GM13977 (cell line): ENCODE data around the gene DGKB.

Experiments
- DNase-seq: peaks from one replicate; pipeline ENCODE4 v3.0.0; 2012; ENCODE audit warnings: low spot score
- in situ Hi-C: fragments of 300-500 bp; cut with MboI; formaldehyde crosslinking; loops from one replicate; pipeline ENCODE4 v1.12.0; 2022; ENCODE audit warnings: low sequenced_read_pairs, low pct_unique_long_range_greater_than_20kb, mixed read lengths, inconsistent platforms; ENCODE audit not compliant: unreplicated experiment
- TF ChIP-seq, protein P1 (sequence below): IDR thresholded peaks from 2 replicates; pipeline ENCODE4 v1.5.1; 2012; ENCODE audit warnings: mild to moderate bottlenecking, control low read depth; ENCODE audit not compliant: insufficient read depth; ENCODE audit errors: extremely low read depth, missing control alignments

The DGKB gene

DNA sequence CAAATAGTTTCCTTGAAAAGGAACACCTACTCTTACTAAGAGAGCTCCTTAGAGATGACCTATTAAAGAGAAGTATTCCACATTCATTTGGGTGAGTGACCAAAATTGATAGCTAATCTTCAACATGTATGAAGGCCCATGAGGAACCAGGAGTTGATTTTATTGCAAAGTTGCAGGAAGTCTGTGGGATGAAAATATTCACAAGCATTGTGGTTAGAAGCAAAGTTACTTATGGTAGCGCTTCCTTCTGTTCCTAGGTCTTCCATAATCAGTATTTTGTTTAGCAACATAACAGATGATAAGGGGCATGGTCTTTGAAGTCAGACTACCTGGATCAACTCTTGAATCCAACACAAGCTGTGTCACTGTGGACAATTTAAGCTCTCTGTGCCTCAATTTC is 164.5 kb downstream of the DGKB start:
- TF ChIP-seq, protein P1, sequence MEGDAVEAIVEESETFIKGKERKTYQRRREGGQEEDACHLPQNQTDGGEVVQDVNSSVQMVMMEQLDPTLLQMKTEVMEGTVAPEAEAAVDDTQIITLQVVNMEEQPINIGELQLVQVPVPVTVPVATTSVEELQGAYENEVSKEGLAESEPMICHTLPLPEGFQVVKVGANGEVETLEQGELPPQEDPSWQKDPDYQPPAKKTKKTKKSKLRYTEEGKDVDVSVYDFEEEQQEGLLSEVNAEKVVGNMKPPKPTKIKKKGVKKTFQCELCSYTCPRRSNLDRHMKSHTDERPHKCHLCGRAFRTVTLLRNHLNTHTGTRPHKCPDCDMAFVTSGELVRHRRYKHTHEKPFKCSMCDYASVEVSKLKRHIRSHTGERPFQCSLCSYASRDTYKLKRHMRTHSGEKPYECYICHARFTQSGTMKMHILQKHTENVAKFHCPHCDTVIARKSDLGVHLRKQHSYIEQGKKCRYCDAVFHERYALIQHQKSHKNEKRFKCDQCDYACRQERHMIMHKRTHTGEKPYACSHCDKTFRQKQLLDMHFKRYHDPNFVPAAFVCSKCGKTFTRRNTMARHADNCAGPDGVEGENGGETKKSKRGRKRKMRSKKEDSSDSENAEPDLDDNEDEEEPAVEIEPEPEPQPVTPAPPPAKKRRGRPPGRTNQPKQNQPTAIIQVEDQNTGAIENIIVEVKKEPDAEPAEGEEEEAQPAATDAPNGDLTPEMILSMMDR = no peak
- no peak for DNase-seq
- in situ Hi-C loops = no loop called here

DNA sequence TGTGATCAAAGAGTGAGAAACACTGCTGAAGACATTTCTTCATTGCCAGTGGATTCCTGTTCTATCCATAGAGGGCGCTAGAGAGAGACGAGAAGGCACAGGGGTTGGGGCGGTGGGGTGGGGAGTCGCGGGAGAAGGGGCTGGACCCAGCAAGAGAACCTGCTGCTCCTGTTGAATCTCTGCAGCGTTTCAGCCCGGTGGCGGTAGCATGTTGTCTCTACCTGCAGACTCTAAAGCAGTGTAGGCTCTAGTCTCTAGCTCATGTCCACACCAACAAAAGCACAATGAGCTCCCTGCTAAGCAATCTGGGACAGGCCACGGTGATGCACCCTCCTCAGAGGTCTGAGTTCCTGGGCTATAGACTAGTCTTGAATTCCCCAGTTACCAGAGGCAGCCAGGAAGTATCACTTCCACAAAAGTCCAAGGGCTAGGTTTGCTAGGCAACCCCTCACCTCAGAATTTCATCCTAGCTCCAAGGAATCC is 167.7 kb downstream of the DGKB start:
- TF ChIP-seq, protein P1 = no peak
- DNase-seq = no peak
- in situ Hi-C loops = no loop called here

DNA sequence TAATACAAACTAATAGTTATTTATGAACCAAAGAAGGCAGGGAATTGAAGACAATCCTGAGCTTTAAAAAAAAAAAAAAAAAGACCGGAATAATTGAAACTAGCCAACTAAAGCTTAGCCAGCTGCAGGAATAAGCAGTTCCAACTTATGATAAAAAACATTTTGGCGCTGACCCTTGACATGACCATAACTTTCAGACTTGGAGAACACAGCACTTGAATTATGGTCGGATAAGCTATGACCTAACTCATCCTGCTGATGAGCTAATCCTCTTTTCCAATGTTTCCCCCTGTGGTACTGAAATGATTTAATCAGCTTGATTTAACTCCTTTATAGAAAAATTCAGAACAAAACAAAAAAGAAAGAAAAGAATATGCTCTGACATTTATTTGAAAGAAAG is 181.8 kb downstream of the DGKB start:
- in situ Hi-C loops = loop anchor here (25.0 kb wide), 1 partner anchor 292 kb away; no protein-coding TSS in a partner anchor
- TF ChIP-seq, protein P1 = no peak
- DNase-seq = no peak

DNA sequence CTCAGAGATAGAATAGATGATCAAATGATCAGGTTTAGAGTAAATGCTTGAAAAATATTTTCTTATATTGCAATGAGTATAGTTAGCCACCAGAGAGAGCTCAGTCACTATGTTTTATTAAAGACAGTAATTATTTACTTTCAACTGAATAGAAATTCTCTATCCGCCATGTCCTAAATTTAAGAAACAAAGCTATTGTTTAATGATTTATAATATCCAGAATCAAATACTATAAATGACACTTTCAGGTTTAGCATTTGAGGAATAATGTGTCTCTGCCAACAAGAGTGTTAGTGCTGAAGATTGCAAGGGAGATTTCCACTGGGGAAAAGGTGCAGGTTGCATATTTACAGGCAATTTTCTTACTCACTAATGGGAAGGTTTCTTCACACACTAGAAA is 184.7 kb downstream of the DGKB start:
- TF ChIP-seq, protein P1 = peak; percentile 46
- in situ Hi-C loops = loop anchor here (25.0 kb wide), 1 partner anchor 294 kb away; no protein-coding TSS in a partner anchor
- no peak for DNase-seq

DNA sequence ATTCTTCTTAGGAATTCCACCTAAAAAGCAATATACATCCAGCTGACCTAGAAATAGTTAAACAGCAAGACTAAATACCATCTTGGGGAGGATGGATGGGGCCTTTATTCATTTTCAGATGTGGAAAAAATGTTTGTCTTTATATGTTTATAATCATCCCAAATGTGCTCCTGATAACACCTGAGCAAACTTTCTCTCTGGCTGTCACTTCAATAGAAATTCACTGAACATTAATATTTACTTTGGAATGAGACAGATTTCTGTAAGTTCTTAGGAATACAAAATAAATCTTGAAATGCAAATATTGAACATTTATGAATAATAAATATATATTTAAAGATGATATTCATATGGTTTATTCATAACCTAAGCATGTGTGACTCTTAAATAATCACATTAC is 185.4 kb downstream of the DGKB start:
- DNase-seq = no peak
- TF ChIP-seq, protein P1 = no peak
- in situ Hi-C loops = loop anchor here (25.0 kb wide), 1 partner anchor 295 kb away; no protein-coding TSS in a partner anchor

DNA sequence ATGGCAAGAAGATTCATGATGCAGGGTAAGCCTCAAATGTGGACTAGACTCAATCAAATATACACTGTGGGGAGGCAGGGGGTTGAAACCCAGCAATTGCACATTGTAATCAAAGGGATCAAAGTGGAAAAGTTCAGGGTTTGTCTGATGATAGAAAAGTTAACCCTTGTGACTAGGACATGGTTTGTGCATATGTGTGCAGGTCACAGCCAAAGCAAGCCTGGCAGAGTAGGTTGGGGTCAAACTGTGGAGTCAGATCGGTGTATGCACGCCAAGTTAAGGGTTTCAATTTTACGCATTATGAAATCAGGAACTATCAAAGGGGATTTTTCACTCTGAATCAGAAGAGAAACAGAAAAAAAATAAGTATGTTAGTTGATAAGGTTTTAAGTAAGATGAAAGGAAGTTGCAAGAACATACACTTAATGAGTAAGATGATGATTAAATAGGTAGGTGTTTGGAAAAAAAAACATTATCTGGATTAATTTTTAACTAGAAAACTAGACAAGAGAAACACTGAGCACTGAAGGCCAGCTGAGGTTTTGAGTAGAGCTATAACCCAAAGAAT is 188.3 kb downstream of the DGKB start:
- in situ Hi-C loops = loop anchor here (25.0 kb wide), 1 partner anchor 298 kb away; no protein-coding TSS in a partner anchor
- TF ChIP-seq, protein P1 = no peak
- peak; percentile 17 for DNase-seq
